Activated T-cell treated with anti-CD3 and anti-CD28 coated beads, Interleukin-2, amount 50 U/mL, for 24 hours (primary cell): Measurements from ENCODE around the gene ARHGAP8.
"Not testable (repeated sequence)": the region's sequence is repeated elsewhere in the genome, so short reads cannot be mapped to it uniquely, and the experiment has no call there.

Experiments
- DNase-seq: peaks from one replicate; pipeline ENCODE4 v3.0.0-alpha.2; 2020
- H3K27ac Mint-ChIP-seq: 2 replicates; pipeline ENCODE4 v1.8.0; 2020; ENCODE audit warnings: mild to moderate bottlenecking, mixed read lengths
- H3K27me3 Mint-ChIP-seq: 2 replicates; pipeline ENCODE4 v1.8.0; 2020; ENCODE audit warnings: mixed read lengths
- H3K36me3 Mint-ChIP-seq: 2 replicates; pipeline ENCODE4 v1.8.0; 2020; ENCODE audit warnings: low read depth, mixed read lengths
- H3K4me1 Mint-ChIP-seq: 2 replicates; pipeline ENCODE4 v1.8.0; 2020; ENCODE audit warnings: low read depth, mixed read lengths
- H3K4me3 Mint-ChIP-seq: 2 replicates; pipeline ENCODE4 v1.8.0; 2020; ENCODE audit warnings: mild to moderate bottlenecking, moderate library complexity, mixed read lengths
- H3K9me3 Mint-ChIP-seq: 2 replicates; pipeline ENCODE4 v1.8.0; 2020; ENCODE audit warnings: mixed read lengths

Gene ARHGAP8

GRCh38 chr22:44846726-44847275 is 94.4 kb downstream of the ARHGAP8 start:
- no peak for DNase-seq
- H3K4me3 Mint-ChIP-seq: no peak overlapping the region
- no peaks in the 10 kb centered on the region for H3K4me1 Mint-ChIP-seq
- H3K27me3 Mint-ChIP-seq: no peaks in the 10 kb centered on the region
- no peak overlapping the region for H3K27ac Mint-ChIP-seq
- H3K36me3 Mint-ChIP-seq: no peaks in the 10 kb centered on the region
- no peaks in the 10 kb centered on the region for H3K9me3 Mint-ChIP-seq

- H3K4me1 Mint-ChIP-seq: no peaks in the 10 kb centered on the region
- H3K4me3 Mint-ChIP-seq: no peak overlapping the region
- no peaks in the 10 kb centered on the region for H3K27me3 Mint-ChIP-seq
- no peaks in the 10 kb centered on the region for H3K9me3 Mint-ChIP-seq
- no peaks in the 10 kb centered on the region for H3K36me3 Mint-ChIP-seq
- H3K27ac Mint-ChIP-seq: no peak overlapping the region
- DNase-seq: no peak
These were observed 95.0 kb downstream of the ARHGAP8 start for GRCh38 chr22:44847380-44847779.

- H3K4me1 Mint-ChIP-seq: peaks cover under 1% of the 10 kb centered on the region
These were observed 95.5 kb downstream of the ARHGAP8 start for GRCh38 chr22:44847892-44848291.

GRCh38 chr22:44848296-44848741 is 95.9 kb downstream of the ARHGAP8 start:
- H3K36me3 Mint-ChIP-seq: no peaks in the 10 kb centered on the region
- H3K9me3 Mint-ChIP-seq: no peaks in the 10 kb centered on the region
- peaks cover 3% of the 10 kb centered on the region for H3K4me1 Mint-ChIP-seq
- H3K27me3 Mint-ChIP-seq: no peaks in the 10 kb centered on the region
- DNase-seq: no peak
- H3K27ac Mint-ChIP-seq: no peak overlapping the region
- no peak overlapping the region for H3K4me3 Mint-ChIP-seq

More at GRCh38 chr22:44847892-44848291, 95.5 kb downstream of the ARHGAP8 start:
- DNase-seq: no peak
- no peak overlapping the region for H3K4me3 Mint-ChIP-seq
- H3K27me3 Mint-ChIP-seq: no peaks in the 10 kb centered on the region
- H3K27ac Mint-ChIP-seq: no peak overlapping the region
- no peaks in the 10 kb centered on the region for H3K36me3 Mint-ChIP-seq
- H3K9me3 Mint-ChIP-seq: no peaks in the 10 kb centered on the region

GRCh38 chr22:44848791-44849420 is 96.5 kb downstream of the ARHGAP8 start:
- Mint-ChIP-seq H3K27me3 (no peaks in the 10 kb centered on the region), H3K27ac (no peak overlapping the region), H3K9me3 (no peaks in the 10 kb centered on the region), H3K4me1 (peaks cover 4% of the 10 kb centered on the region), H3K36me3 (no peaks in the 10 kb centered on the region), H3K4me3 (no peak overlapping the region)
- DNase-seq: no peak

GRCh38 chr22:44850946-44851345 is 98.6 kb downstream of the ARHGAP8 start:
- DNase-seq: no peak
- peaks cover 12% of the 10 kb centered on the region for H3K4me1 Mint-ChIP-seq
- no peak overlapping the region for H3K4me3 Mint-ChIP-seq
- H3K9me3 Mint-ChIP-seq: no peaks in the 10 kb centered on the region
- H3K27ac Mint-ChIP-seq: no peak overlapping the region
- H3K36me3 Mint-ChIP-seq: no peaks in the 10 kb centered on the region
- no peaks in the 10 kb centered on the region for H3K27me3 Mint-ChIP-seq

GRCh38 chr22:44854641-44855040 is 102.3 kb downstream of the ARHGAP8 start:
- H3K4me1 Mint-ChIP-seq: peaks cover 13% of the 10 kb centered on the region
- H3K27me3 Mint-ChIP-seq, H3K4me3 Mint-ChIP-seq, H3K36me3 Mint-ChIP-seq, H3K9me3 Mint-ChIP-seq, DNase-seq: not testable (repeated sequence)
- H3K27ac Mint-ChIP-seq: peak overlapping the region; percentile 64

- no peak for DNase-seq
- Mint-ChIP-seq H3K36me3 (no peaks in the 10 kb centered on the region), H3K27ac (peak overlapping the region; percentile 62), H3K9me3 (no peaks in the 10 kb centered on the region), H3K4me3 (no peak overlapping the region), H3K27me3 (no peaks in the 10 kb centered on the region), H3K4me1 (peaks cover 13% of the 10 kb centered on the region)
These were observed 103.5 kb downstream of the ARHGAP8 start for GRCh38 chr22:44855855-44856254.

- not testable (repeated sequence) for H3K4me3 Mint-ChIP-seq, H3K9me3 Mint-ChIP-seq, DNase-seq, H3K4me1 Mint-ChIP-seq, H3K36me3 Mint-ChIP-seq, H3K27ac Mint-ChIP-seq
- peaks cover 13% of the 10 kb centered on the region for H3K27me3 Mint-ChIP-seq
These were observed 106.4 kb downstream of the ARHGAP8 start for GRCh38 chr22:44858819-44859218.

GRCh38 chr22:44859641-44860040 is 107.3 kb downstream of the ARHGAP8 start:
- DNase-seq: no peak
- Mint-ChIP-seq H3K36me3 (no peaks in the 10 kb centered on the region), H3K27me3 (peaks cover 13% of the 10 kb centered on the region), H3K9me3 (no peaks in the 10 kb centered on the region), H3K4me3 (no peak overlapping the region), H3K27ac (no peak overlapping the region), H3K4me1 (peaks cover 6% of the 10 kb centered on the region)

- H3K4me3 Mint-ChIP-seq: no peak overlapping the region
- no peaks in the 10 kb centered on the region for H3K9me3 Mint-ChIP-seq
- peaks cover 13% of the 10 kb centered on the region for H3K27me3 Mint-ChIP-seq
- DNase-seq: no peak
- H3K4me1 Mint-ChIP-seq: peaks cover 6% of the 10 kb centered on the region
- H3K27ac Mint-ChIP-seq: no peak overlapping the region
- no peaks in the 10 kb centered on the region for H3K36me3 Mint-ChIP-seq
These were observed 107.9 kb downstream of the ARHGAP8 start for GRCh38 chr22:44860311-44860710.

GRCh38 chr22:44861245-44861644 is 108.9 kb downstream of the ARHGAP8 start:
- no peak for DNase-seq
- peaks cover 13% of the 10 kb centered on the region for H3K27me3 Mint-ChIP-seq
- no peaks in the 10 kb centered on the region for H3K9me3 Mint-ChIP-seq
- H3K4me3 Mint-ChIP-seq: no peak overlapping the region
- H3K36me3 Mint-ChIP-seq: no peaks in the 10 kb centered on the region
- no peaks in the 10 kb centered on the region for H3K4me1 Mint-ChIP-seq
- no peak overlapping the region for H3K27ac Mint-ChIP-seq

GRCh38 chr22:44862281-44862680 is 109.9 kb downstream of the ARHGAP8 start:
- Mint-ChIP-seq H3K4me1 (no peaks in the 10 kb centered on the region), H3K27me3 (peaks cover 15% of the 10 kb centered on the region), H3K36me3 (no peaks in the 10 kb centered on the region), H3K27ac (no peak overlapping the region), H3K4me3 (no peak overlapping the region), H3K9me3 (no peaks in the 10 kb centered on the region)
- DNase-seq: no peak

- Mint-ChIP-seq H3K27ac (no peak overlapping the region), H3K36me3 (no peaks in the 10 kb centered on the region), H3K4me1 (no peaks in the 10 kb centered on the region), H3K4me3 (no peak overlapping the region), H3K27me3 (peaks cover 17% of the 10 kb centered on the region), H3K9me3 (no peaks in the 10 kb centered on the region)
- no peak for DNase-seq
These were observed 110.8 kb downstream of the ARHGAP8 start for GRCh38 chr22:44862981-44863860.
